HG03045 (cell line): ENCODE results near the gene TCEA2.

ENCODE experiments used
- ATAC-seq: cut with Tn5 transposase; IDR thresholded peaks from one replicate; pipeline ENCODE4 v1.9.1; 2021; ENCODE audit warnings: mild to moderate bottlenecking, moderate library complexity; ENCODE audit not compliant: unreplicated experiment

TCEA2 gene

DNA sequence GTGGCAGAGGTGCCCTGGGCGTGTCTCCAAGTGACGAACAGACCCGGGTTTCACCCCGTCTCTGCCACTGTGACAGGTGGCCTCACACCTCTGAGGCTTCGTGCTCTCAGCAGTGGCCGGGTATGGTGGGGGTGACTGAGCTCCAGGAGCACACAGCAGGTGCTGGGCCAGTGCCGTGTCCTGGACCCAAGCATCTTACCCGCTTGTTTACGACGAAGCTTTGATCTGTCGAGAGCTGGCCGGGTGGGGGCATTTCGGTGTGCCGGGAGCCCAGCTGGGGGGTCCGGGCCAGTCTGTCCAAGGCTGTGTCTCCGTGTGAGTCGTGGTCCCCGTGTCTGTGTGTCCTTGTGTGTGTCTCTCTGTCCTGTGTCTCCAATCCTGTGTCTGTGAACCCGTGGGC lies 28.3 kb downstream of the TCEA2 start:
- ATAC-seq = no peak

DNA sequence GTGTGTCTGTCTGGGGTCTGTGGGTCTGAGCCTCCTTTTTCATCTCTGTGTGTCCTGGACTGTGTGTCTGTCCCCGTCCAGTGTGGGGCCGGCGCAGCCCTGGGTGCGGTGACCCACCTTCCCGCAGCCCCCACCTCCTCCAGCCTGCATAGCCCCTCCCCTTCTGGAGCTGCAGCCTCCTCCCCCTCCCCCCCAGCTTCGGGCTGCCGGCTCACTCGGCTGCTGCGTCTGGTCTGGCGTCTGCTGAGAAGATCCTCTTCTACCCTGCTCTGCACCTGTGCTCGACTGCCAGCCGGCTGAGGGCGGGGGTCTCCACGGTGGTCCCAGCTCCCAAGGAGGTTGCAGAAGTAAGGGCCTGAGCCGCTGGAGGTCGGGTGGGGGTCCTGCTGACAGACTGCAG lies 28.8 kb downstream of the TCEA2 start:
- ATAC-seq = no peak

DNA sequence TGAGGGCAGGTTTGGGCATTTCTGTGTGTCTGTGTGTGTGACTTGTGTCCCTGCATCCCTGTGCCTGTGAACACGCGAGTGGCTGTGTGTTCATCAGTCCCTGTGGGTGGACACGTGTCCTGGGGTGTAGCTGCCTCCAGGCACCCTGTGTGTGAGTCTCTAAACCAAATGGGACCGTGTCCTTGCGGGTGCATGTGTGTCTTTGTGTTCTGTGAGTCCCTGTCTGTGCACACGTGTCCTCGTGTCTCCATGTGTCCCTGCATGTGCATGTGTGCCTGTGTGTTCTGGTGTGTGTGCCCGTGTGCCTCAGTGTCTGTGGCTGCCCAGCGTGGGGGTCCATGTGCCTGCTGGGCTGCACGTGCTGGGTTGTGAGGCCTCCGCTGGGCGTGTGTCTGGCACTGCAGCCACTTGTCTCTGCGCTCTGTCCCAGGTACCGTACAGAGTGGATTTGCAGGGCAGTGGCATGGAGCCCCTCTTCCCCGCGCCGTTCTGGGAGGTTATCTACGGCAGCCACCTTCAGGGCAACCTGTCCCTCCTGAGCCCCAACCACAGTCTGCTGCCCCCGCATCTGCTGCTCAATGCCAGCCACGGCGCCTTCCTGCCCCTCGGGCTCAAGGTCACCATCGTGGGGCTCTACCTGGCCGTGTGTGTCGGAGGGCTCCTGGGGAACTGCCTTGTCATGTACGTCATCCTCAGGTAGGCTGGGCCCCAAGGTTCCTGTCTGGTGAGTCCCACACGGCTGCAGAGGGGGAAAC lies 29.4 kb downstream of the TCEA2 start:
- no peak for ATAC-seq

DNA sequence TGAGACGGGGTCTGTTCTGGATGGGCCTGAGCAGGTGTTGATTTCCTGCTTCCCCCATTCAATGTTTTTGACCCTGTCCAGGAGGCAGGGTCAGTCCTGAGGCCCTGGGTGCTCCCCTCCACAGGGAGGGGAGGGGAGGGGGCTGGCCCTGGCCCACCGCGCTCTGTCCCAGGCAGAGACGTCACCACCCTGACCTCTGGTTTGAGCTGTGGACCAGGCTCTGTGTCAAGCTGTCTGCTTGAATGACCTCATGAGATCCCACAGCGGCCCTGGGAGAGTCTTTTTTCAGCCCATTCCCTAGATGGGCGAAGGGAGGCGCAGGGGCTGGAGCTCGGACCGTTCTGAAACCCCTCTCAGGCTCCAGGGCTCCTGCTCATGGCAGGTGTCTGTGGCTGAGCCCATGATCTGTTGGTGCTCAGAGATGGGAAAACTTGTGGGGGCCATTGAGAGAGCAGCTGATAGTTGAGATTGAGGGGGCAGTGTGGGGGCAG lies 30.1 kb downstream of the TCEA2 start:
- no peak for ATAC-seq

DNA sequence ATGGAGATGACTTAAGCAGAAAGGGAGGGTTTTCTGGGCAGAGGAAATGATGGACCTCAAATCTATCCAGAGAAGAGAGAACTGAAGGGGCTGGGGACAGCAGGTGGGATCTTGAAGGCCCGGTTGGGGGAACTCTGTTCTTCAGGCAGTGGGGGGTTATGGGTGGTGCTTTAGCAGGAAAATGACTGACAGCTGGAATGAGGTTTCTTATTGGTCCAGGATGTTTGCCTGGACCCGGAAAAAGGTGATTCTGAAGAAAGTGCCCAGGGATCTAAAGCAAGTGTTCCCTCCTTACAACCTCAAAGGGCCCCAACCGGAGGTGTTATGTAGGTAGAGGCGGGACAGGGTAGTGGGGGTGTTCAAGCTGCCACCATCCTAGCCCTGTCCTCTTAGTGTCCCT lies 32.5 kb downstream of the TCEA2 start:
- no peak for ATAC-seq

DNA sequence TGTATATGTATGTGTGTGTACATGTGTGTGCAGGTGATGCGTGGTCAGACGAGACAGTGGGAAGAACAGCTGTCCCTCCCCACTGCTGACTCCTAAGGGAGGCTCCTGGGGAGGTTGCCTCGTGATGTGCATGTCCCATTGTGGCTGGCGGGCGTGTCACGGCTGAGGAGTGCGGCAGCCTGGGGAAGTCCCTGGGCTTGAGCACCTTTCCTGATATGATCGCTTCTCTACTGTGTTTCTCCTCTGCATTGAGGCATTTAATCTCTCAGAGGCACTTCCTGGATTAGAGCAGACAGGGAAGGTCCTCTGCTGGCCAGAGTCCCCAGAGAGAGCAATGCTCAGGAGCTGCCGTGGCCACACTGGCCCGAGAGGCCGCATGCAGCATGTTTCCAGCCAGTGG lies 32.9 kb downstream of the TCEA2 start:
- ATAC-seq = no peak

DNA sequence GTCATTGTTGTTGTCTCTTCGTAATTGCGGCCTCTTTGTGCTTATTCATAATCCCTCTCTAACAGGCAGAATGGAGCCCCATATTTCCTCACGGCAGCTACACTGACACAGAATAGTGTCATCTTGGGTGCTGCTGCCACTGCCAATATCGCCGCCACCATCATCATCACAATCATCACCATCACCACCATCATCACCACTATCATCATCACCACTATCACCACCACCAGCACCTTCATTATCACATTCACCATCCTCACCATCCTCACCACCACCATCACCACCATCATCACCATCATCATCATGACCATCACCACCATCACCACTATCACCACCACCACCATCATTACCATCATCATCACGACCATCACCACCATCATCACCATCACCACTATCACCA lies 33.5 kb downstream of the TCEA2 start:
- no peak for ATAC-seq

DNA sequence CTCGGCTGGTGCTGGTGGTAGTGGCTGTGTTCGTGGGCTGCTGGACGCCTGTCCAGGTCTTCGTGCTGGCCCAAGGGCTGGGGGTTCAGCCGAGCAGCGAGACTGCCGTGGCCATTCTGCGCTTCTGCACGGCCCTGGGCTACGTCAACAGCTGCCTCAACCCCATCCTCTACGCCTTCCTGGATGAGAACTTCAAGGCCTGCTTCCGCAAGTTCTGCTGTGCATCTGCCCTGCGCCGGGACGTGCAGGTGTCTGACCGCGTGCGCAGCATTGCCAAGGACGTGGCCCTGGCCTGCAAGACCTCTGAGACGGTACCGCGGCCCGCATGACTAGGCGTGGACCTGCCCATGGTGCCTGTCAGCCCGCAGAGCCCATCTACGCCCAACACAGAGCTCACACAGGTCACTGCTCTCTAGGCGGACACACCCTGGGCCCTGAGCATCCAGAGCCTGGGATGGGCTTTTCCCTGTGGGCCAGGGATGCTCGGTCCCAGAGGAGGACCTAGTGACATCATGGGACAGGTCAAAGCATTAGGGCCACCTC lies 35.5 kb downstream of the TCEA2 start:
- no peak for ATAC-seq

DNA sequence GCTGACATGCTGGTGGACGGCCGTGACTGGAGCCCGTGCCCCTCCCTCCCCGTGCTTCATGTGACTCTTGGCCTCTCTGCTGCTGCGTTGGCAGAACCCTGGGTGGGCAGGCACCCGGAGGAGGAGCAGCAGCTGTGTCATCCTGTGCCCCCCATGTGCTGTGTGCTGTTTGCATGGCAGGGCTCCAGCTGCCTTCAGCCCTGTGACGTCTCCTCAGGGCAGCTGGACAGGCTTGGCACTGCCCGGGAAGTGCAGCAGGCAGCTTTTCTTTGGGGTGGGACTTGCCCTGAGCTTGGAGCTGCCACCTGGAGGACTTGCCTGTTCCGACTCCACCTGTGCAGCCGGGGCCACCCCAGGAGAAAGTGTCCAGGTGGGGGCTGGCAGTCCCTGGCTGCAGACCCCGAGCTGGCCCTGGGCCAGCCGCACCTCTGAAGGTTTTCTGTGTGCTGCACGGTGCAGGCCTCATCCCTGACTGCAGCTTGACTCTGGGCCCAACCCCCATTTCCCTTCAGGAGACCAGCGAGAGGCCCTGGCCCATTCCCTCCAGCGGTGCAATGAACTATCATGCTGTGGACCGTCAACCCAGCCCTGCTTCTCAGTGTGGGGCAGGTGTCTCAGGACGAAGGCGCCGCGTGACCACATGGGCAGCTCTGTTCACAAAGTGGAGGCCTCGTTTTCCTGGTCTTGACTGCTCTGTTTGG lies 36.2 kb downstream of the TCEA2 start:
- no peak for ATAC-seq

DNA sequence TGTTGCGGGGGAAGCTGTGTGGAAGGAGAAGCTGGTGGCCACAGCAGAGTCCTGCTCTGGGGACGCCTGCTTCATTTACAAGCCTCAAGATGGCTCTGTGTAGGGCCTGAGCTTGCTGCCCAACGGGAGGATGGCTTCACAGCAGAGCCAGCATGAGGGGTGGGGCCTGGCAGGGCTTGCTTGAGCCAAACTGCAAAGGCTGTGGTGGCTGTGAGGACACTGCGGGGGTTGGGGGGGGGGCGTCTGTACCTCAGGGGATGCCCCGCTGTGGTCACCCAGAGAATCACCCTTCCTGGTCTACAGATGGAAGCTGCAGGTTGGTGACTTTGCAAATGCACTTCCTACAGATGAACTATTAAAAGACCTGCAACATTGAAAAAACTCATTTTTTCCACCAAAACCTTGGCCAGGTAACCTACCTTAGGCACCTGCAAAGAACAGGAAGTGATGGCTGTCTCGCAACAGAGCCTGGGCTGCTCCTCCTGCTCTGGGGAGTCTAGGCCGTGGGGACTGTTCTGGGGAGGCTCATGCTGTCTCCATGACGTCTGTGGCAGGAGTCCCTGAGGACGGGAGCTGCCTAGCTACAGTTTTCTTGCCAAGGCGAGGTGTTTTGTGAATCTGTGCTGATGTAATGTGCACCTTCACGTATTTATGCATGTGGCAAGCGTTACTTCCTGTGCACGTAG lies 37.0 kb downstream of the TCEA2 start:
- no peak for ATAC-seq

DNA sequence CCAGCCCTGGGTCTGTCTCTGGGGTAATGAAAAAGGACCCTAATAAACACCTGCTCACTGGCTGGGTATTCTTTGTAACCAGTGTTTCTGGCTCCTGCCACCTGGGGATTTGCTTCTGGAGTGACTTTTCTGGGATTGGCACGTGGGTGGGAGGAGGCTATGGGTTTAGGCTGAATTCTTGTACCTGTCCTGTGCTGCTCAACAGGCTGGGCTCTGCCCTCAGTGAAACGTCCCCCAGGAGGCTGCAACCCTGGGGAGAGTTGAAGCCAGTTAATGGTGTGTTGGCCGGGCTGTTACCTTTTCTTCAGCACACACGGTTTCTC lies 37.5 kb downstream of the TCEA2 start:
- no peak for ATAC-seq

DNA sequence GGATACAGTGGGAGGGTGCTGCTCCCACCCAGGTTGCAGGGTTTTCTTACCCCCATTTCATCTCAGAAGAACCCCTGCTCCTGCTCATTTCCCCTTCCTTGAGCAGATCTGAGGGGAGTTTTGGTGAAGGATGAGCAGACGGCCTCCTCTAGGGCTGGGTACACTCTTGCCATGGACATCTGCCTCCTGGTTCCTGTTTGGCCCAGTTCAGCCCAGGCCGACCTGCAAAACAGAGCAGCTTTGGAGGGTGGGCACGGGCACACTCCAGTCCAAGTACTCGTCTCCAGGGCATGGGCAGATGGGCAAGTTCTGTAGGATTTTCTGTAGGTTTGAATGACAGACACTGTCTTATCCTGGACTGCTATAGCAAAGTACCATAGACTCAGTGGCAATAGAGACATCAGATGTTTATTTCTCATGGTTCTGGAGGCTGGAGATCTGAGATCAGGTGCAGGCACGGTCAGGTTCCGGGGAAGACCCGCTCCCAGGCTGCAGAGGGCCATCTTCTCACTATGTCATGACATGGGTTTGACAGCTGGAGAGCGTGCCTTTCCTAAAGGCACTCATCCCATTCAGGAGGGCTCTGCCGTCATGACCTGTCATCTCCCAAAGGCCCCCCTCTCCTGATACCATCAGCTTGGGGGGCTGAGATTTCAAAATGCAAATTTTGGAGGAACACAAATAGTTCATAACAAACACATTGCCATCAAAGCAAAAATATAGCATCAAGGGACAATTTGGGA lies 38.1 kb downstream of the TCEA2 start:
- no peak for ATAC-seq

DNA sequence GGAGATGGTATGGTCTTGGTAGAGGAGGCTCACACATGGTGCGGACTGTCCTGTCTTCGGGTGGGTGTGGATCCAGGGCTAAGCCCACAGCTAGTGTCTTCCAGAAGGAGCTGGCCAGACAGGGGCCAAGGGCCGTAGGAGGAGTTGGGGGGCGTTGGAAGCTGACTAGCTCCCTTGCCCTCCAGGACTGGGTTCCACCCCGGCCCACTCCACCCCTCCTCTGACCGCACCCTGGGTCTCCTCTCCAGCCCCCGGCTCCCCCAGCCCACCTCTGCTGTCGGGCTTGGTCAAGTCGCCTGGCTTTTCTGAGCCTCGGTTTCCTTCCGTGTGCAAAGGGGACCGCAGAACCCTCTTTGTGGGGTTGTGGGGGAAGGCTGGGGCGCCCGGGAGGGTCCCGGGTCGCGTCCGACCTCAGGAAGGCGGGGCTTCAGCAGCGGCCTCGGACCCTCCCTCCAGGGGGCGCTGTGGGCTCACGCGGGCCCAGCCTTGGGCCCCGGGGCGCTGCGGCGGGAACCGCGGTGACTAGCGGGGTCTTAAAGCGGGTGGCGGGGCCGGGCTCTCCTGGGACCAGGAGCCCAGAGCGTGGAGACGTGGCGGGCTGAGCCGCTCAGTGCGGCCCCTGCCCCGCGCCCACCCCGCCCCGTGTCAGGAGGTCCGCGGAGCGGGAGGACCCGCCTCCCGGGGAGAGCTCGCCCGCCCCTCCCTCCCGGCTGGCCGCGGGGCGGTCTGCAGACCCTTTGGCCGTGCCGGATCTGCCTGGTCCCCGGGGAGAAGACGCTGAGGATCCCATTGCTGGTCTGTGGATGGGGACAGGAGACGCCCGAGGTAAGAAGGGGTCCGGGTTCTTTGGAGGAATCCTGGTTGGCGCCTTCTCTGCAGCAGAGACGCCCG lies 39.0 kb downstream of the TCEA2 start:
- no peak for ATAC-seq

DNA sequence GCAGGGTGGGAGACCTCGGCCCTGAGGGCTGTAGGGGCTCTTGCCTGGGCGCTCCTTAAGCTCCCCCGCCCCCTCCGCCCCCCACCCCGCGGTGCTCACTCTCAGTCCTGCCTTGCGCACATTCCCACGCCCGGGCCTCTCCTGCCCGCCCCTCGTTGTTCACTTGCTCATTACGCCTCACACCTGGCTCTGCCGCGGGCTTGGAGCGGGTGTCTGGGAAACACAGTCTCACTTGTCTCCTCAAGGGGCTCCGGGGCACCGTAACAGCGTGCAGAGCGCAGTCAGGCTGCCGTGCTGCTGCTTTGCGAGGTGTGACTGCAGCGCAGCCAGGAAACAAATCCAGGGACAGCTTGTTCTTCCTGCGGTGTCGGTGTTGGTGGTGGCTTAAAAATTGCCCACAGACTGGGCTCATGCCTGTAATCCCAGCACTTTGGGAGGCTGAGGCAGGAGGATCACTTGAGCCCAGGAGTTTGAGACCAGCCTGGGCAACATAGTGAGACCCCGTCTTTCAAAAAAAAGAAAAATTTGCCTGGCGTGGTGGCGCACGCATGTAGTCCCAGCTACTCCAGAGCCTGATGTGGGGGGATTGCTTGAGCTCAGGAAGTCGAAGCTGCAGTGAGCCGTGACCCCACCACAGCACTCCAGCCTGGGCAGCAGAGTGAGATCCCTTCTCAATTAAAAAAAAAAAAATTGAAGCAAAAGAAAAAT lies 39.8 kb downstream of the TCEA2 start:
- no peak for ATAC-seq

DNA sequence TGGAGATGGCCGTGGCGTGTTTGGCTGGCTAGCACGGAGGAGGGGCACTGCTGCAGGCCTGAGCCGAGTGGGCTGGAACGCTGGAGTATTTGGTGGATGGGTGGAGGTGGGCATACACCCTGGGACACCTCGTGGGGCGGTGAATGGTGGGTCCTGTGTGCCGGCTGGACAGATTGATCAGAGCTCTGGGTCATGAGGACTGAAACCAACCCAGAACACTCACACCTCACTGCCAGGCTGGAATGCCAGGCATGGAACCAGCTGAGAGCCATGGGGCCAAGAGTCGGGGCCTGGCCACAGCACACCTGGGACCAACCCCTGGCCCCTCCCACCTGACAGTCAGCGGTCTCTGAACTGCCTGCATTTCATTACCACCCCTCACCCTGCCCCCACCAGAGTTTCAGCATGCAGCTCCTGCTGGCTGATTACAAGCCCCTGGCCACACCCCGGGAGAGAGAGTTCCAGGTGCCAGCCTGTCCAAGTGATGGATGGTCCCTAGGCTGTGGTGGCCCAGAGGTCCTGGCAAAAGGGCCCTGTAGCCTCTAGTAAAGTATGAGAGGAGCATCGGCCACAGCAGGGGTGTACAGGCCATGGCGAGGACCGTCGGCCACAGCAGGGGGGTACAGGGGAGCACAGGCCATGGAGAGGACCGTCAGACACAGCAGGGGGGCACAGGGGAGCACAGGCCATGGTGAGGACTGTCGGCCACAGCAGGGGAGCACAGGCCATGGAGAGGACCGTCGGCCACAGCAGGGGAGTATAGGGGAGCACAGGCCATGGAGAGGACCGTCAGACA lies 41.1 kb downstream of the TCEA2 start:
- no peak for ATAC-seq

DNA sequence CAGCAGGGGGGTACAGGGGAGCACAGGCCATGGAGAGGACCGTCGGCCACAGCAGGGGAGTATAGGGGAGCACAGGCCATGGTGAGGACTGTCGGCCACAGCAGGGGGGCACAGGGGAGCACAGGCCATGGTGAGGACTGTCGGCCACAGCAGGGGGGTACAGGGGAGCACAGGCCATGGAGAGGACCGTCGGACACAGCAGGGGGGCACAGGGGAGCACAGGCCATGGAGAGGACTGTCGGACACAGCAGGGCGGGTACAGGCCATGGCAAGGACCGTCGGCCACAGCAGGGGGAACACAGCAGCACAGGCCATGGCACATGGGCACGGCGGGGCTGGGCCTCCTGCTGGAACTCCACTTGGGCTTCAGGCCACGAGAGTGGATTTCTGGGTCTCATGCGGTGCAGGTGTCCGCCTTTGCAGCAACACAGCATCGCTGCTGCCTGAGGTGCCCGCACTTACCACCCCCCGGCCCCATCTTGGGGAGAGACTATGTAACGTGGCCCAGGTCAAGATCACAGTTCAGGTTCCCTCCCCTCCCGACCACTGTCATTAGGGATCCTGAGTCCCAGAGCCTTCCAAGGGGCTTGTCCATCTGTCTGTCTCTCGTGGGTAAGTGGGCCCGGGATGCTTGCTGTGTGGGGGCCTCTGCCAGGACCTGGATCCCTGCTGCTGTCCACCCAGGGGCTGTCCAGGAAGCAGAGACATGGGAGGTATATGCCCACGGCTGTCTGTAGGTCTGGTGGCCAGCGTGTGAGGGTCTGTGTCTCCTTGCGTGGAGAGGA lies 41.9 kb downstream of the TCEA2 start:
- ATAC-seq = no peak

DNA sequence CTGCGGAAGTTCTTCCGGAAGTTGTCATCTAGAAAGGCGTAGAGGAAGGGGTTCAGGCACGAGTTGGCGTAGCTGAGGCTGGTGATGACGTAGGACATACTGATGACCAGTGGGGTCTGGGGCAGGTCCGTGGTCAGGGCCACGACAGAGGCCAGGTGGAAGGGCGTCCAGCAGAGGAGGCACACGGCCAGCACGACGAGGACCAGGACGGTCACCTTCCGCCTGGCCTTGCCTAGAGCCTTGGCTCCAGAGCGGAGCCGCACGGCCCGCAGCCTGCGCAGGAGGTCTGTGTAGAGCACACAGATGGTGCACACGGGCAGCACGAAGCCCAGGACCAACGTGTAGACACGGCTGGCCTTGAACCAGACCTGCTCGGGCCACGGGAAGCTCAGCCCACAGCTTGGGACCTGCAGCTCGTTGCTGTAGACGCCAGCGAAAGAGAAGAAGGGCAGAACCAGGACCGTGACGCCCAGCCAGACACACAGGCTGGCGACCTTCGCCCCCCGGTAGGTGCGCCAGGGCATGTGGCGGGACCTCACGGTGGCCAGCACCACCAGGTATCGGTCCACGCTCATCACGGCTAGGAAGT lies 42.9 kb downstream of the TCEA2 start:
- ATAC-seq = no peak
